Esophagus muscularis mucosa (tissue), 3 donors: ENCODE data around the gene PGD.

ENCODE experiments used
- POLR2A ChIP-seq: fragments of 450-650 bp; IDR thresholded peaks from one replicate; pipeline ENCODE4 v1.6.1; 2017; ENCODE audit warnings: antibody characterized with exemption, moderate library complexity, mild to moderate bottlenecking, low read depth
- TF ChIP-seq, protein P1 (sequence below), 3 experiments: fragments of 200-600 bp in 2 of 3; fragments of 450-650 bp in 1 of 3; sonication (generic) in 2 of 3; IDR thresholded peaks; one replicate each; pipeline ENCODE4 v1.5.1; 2017 to 2019; ENCODE audit warnings: antibody characterized with exemption in 3 of 3, mild to moderate bottlenecking in 2 of 3, moderate library complexity in 1 of 3

DNA sequence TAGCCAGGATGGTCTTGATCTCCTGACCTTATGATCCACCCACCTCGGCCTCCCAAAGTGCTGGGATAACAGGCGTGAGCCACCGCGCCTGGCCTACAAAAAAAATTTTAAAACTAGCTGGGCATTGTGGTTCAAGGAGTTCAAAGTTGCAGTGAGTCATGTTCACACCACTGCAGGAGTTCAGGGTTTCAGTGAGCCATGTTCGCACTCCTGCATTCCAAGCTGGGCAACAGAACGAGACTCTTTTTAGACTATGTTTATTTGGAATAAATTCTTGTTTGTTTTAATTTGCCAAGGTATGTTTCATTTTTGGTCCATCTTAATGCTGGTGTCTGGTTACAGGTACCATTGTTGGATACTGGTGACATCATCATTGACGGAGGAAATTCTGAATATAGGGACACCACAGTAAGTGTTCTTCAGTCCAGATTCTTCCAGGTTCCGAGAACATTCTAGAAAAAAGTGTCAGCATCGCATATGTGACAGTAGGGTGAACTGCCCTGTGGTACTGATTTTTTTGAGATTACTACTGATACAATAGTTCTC is 3.9 kb downstream of the PGD start:
- TF ChIP-seq POLR2A: no peak
- TF ChIP-seq, protein P1, sequence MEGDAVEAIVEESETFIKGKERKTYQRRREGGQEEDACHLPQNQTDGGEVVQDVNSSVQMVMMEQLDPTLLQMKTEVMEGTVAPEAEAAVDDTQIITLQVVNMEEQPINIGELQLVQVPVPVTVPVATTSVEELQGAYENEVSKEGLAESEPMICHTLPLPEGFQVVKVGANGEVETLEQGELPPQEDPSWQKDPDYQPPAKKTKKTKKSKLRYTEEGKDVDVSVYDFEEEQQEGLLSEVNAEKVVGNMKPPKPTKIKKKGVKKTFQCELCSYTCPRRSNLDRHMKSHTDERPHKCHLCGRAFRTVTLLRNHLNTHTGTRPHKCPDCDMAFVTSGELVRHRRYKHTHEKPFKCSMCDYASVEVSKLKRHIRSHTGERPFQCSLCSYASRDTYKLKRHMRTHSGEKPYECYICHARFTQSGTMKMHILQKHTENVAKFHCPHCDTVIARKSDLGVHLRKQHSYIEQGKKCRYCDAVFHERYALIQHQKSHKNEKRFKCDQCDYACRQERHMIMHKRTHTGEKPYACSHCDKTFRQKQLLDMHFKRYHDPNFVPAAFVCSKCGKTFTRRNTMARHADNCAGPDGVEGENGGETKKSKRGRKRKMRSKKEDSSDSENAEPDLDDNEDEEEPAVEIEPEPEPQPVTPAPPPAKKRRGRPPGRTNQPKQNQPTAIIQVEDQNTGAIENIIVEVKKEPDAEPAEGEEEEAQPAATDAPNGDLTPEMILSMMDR (IDR thresholded peaks at IDR 0.05): no peak
